PC-9 (cell line): ENCODE data around the gene ABCB6. TPM values are rescaled to one million over a fixed set of nuclear protein-coding genes. Genes with fewer than 3 reads are reported as not detected.
A peak's percentile ranks its signal among the peaks of the same experiment; 100 is the strongest.

ENCODE experiments used
- BruUV-seq: library from RNA; stranded (reverse); fragments of 400-500 nt; replicated peaks from 2 replicates; lab custom pipeline; 2021; lab: Mats Ljungman, UMichigan
- CTCF ChIA-PET: fragments of 300-600 bp; sonication (Branson Sonifier 250); formaldehyde crosslinking; loops from one replicate; lab custom pipeline; 2022; ENCODE audit warnings: antibody characterized with exemption; lab: Charles Lee
- POLR2A ChIA-PET: fragments of 300-600 bp; sonication (Branson Sonifier 250); formaldehyde crosslinking; loops from one replicate; lab custom pipeline; 2022; ENCODE audit warnings: antibody characterized with exemption; ENCODE audit not compliant: unreplicated experiment; lab: Charles Lee
- DNase-seq, 2 experiments: peaks; one replicate each; pipeline versions ENCODE4 v3.0.0 to v3.0.0-alpha.2; 2015 to 2022; ENCODE audit warnings: mixed read lengths in 1 of 2
- H2AFZ ChIP-seq: fragments of 200-600 bp; sonication (generic); 2 replicates; pipeline ENCODE4 v1.8.1; 2017; ENCODE audit warnings: antibody characterized with exemption
- H3F3A ChIP-seq: fragments of 200-600 bp; sonication (generic); 2 replicates; pipeline ENCODE4 v1.8.1; 2017; ENCODE audit warnings: antibody characterized with exemption, mild to moderate bottlenecking, low read depth; ENCODE audit not compliant: insufficient read depth
- H3K27ac ChIP-seq: fragments of 200-600 bp; sonication (generic); 2 replicates; pipeline ENCODE4 v1.6.1; 2016; ENCODE audit warnings: mixed run types
- H3K27me3 ChIP-seq: fragments of 200-600 bp; sonication (generic); 2 replicates; pipeline ENCODE4 v1.6.1; 2016; ENCODE audit warnings: low read depth, mixed run types; ENCODE audit not compliant: insufficient read depth
- H3K36me3 ChIP-seq: fragments of 200-600 bp; sonication (generic); 2 replicates; pipeline ENCODE4 v1.6.1; 2016; ENCODE audit warnings: low read depth, mixed run types
- H3K4me1 ChIP-seq: fragments of 200-600 bp; sonication (generic); replicated peaks from 2 replicates; pipeline ENCODE4 v1.6.1; 2016; ENCODE audit warnings: mixed run types; ENCODE audit not compliant: insufficient read depth
- H3K4me2 ChIP-seq: fragments of 200-600 bp; sonication (generic); 2 replicates; pipeline ENCODE4 v1.6.1; 2017; ENCODE audit warnings: mixed run types
- H3K4me3 ChIP-seq: fragments of 200-600 bp; sonication (generic); 2 replicates; pipeline ENCODE4 v1.6.1; 2016; ENCODE audit warnings: mixed run types
- H3K79me2 ChIP-seq: fragments of 200-600 bp; sonication (generic); 2 replicates; pipeline ENCODE4 v1.6.1; 2017; ENCODE audit warnings: low read depth, mixed run types
- H3K9me2 ChIP-seq: fragments of 200-600 bp; sonication (generic); 2 replicates; pipeline ENCODE4 v1.8.1; 2017; ENCODE audit warnings: mild to moderate bottlenecking; ENCODE audit not compliant: insufficient read depth
- H3K9me3 ChIP-seq: fragments of 200-600 bp; sonication (generic); 2 replicates; pipeline ENCODE4 v1.8.1; 2016; ENCODE audit warnings: low read depth; ENCODE audit not compliant: insufficient read depth
- H4K20me1 ChIP-seq: fragments of 200-600 bp; sonication (generic); 2 replicates; pipeline ENCODE4 v1.8.1; 2017; ENCODE audit not compliant: insufficient read depth
- CTCF ChIP-seq: fragments of 200-600 bp; sonication (generic); conservative IDR thresholded peaks from 2 replicates; pipeline ENCODE4 v1.6.1; 2017; ENCODE audit warnings: mixed run types, antibody characterized with exemption, mild to moderate bottlenecking, moderate library complexity
- EZH2 ChIP-seq: fragments of 200-600 bp; sonication (generic); IDR thresholded peaks from 2 replicates; pipeline ENCODE4 v1.8.0; 2017; ENCODE audit warnings: antibody characterized with exemption, low read depth
- intact Hi-C: fragments of 100-400 bp; cut with micrococcal nuclease; formaldehyde crosslinking; loops from one replicate; pipeline ENCODE4 v1.10.0; 2022; ENCODE audit not compliant: unreplicated experiment
- total RNA-seq: library from RNA; stranded (reverse); gene quantifications from 2 replicates; pipeline ENCODE4 v1.2.3, GENCODE V29; 2021

ABCB6 gene
- total RNA-seq, 1 experiment from 2014 or later, result 41.4 TPM

- intact Hi-C loops, result no loop called here
- DNase-seq, result no peak
- Histone ChIP-seq H2AFZ (no peak overlapping the region), H3K9me3 (no peaks in the 10 kb centered on the region), H3K9me2 (no peaks in the 10 kb centered on the region), H3K79me2 (no peaks in the 10 kb centered on the region), H3K36me3 (no peaks in the 10 kb centered on the region), H3K27ac (no peak overlapping the region), H3K27me3 (no peaks in the 10 kb centered on the region), H3K4me2 (no peak overlapping the region), H3K4me3 (no peak overlapping the region), H3F3A (peaks cover 14% of the 10 kb centered on the region; the same call in 1 of the 2 replicates), H3K4me1 (peaks cover 18% of the 10 kb centered on the region), H4K20me1 (no peaks in the 10 kb centered on the region)
- no peak for TF ChIP-seq EZH2
- TF ChIP-seq CTCF, result no peak
- CTCF ChIA-PET, result no interaction called here
- no TSS peak for BruUV-seq
- POLR2A ChIA-PET, result no interaction called here
Observed at GRCh38 chr2:219209236-219210195, 9.2 kb downstream of the ABCB6 start.

- H4K20me1 ChIP-seq, result no peaks in the 10 kb centered on the region
- H3K9me2 ChIP-seq, result no peaks in the 10 kb centered on the region
- no peaks in the 10 kb centered on the region for H3K79me2 ChIP-seq
- H3K9me3 ChIP-seq, result no peaks in the 10 kb centered on the region
- no peak overlapping the region for H2AFZ ChIP-seq
- DNase-seq, result peak in 1 of 2 experiments; percentile 54
- peak overlapping the region; percentile 78; the same call in 1 of the 2 replicates for H3K4me3 ChIP-seq
- no TSS peak for BruUV-seq
- peaks cover 18% of the 10 kb centered on the region for H3K4me1 ChIP-seq
- ChIA-PET POLR2A (interaction anchor here (1.1 kb wide), 1 partner anchor 10 kb away, joined by 17 read pairs; no protein-coding TSS in a partner anchor), CTCF (interaction anchor here (0.6 kb wide), 1 partner anchor 128 kb away, joined by 3 read pairs; no protein-coding TSS in a partner anchor)
- H3K4me2 ChIP-seq, result peak overlapping the region; percentile 100
- peaks cover 14% of the 10 kb centered on the region; the same call in 1 of the 2 replicates for H3F3A ChIP-seq
- intact Hi-C loops, result loop anchor here (1.0 to 2.0 kb wide), 3 partner anchors 9 to 71 kb away; partner anchors contain the start of genes CNPPD1 and DNAJB2
- no peaks in the 10 kb centered on the region for H3K36me3 ChIP-seq
- H3K27me3 ChIP-seq, result no peaks in the 10 kb centered on the region
- TF ChIP-seq CTCF (no peak), EZH2 (no peak)
- H3K27ac ChIP-seq, result 0 out of 2 replicates have a peak overlapping the region, but pooled peaks have one; percentile 16
Observed at GRCh38 chr2:219207884-219208740, 10.6 kb downstream of the ABCB6 start.
